Choroid plexus epithelial cell (primary cell): ENCODE results near the gene DNAH11.
A peak's percentile ranks its signal among the peaks of the same experiment; 100 is the strongest.
"Not testable (repeated sequence)": the region's sequence is repeated elsewhere in the genome, so short reads cannot be mapped to it uniquely, and the experiment has no call there.

Experiments used
- DNase-seq: peaks from one replicate; pipeline ENCODE4 v3.0.0-alpha.2; 2010; ENCODE audit warnings: low read depth
- H3K4me3 ChIP-seq: 2 replicates; pipeline ENCODE4 v1.5.1; 2011; ENCODE audit warnings: low read depth, mild to moderate bottlenecking, control low read depth, low read length, moderate library complexity
- CTCF ChIP-seq: conservative IDR thresholded peaks from 2 replicates; pipeline ENCODE4 v1.5.1; 2011; ENCODE audit warnings: low read depth, mild to moderate bottlenecking, control low read depth, inconsistent platforms, low read length, moderate library complexity

Gene DNAH11

GRCh38 chr7:21829731-21830130, 286.9 kb downstream of the DNAH11 start:
- DNase-seq: no peak
- H3K4me3 ChIP-seq: no peak overlapping the region
- no peak for TF ChIP-seq CTCF

GRCh38 chr7:21844742-21845141, 301.9 kb downstream of the DNAH11 start:
- DNase-seq: peak; percentile 5
- H3K4me3 ChIP-seq: no peak overlapping the region
- TF ChIP-seq CTCF: no peak

GRCh38 chr7:21850531-21851285, 307.9 kb downstream of the DNAH11 start:
- H3K4me3 ChIP-seq: no peak overlapping the region
- peak; percentile 84 for DNase-seq
- TF ChIP-seq CTCF: no peak

GRCh38 chr7:21851559-21851967, 308.7 kb downstream of the DNAH11 start:
- peak; percentile 56 for DNase-seq
- H3K4me3 ChIP-seq: peak overlapping the region; percentile 21
- no peak for TF ChIP-seq CTCF

GRCh38 chr7:21865631-21866204, 322.9 kb downstream of the DNAH11 start:
- not testable (repeated sequence) for H3K4me3 ChIP-seq, DNase-seq

GRCh38 chr7:21866731-21867130, 323.9 kb downstream of the DNAH11 start:
- no peak overlapping the region for H3K4me3 ChIP-seq
- TF ChIP-seq CTCF: no peak
- no peak for DNase-seq

GRCh38 chr7:21867226-21867625, 324.4 kb downstream of the DNAH11 start:
- DNase-seq: no peak
- no peak for TF ChIP-seq CTCF
- no peak overlapping the region for H3K4me3 ChIP-seq
